GM12878 (cell line): ENCODE data around the gene SHROOM3. TPM values are rescaled to one million over a fixed set of nuclear protein-coding genes. Genes with fewer than 3 reads are reported as not detected.

ENCODE experiments used
- ATAC-seq: fragments of 200-7000 bp; cut with Tn5 transposase; 3 replicates; pipeline ENCODE4 v1.9.1; 2020; ENCODE audit warnings: mild to moderate bottlenecking, moderate library complexity
- BruUV-seq: library from RNA; stranded (reverse); fragments of 400-500 nt; replicated peaks from 2 replicates; lab custom pipeline; 2021; lab: Mats Ljungman, UMichigan
- CTCF ChIA-PET: fragments of 300-600 bp; sonication (Branson Sonifier 250); formaldehyde crosslinking; extraction: SDS; loops from one replicate; lab custom pipeline; 2021; ENCODE audit warnings: inconsistent platforms; lab: Yijun Ruan, JAX
- POLR2A ChIA-PET: fragments of 350-600 bp; formaldehyde crosslinking; extraction: SDS; loops from one replicate; lab custom pipeline; 2021; ENCODE audit warnings: inconsistent platforms; lab: Charles Lee
- RAD21 ChIA-PET: fragments of 300-600 bp; sonication (Branson Sonifier 250); formaldehyde crosslinking; loops from one replicate; lab custom pipeline; 2023; ENCODE audit warnings: antibody characterized with exemption; ENCODE audit not compliant: unreplicated experiment; lab: Charles Lee
- SMC1A ChIA-PET: fragments of 300-600 bp; sonication (Branson Sonifier 250); formaldehyde crosslinking; loops from one replicate; lab custom pipeline; 2023; ENCODE audit not compliant: unreplicated experiment, uncharacterized antibody; lab: Charles Lee
- DNase-seq: peaks from one replicate; pipeline ENCODE4 v3.0.0-alpha.2; 2011; ENCODE audit warnings: low read depth, low spot score
- FAIRE-seq: peaks from 3 replicates; lab custom pipeline; 2011; peaks lifted over from hg19 to GRCh38; lab: Jason Lieb, UNC
- H2AFZ ChIP-seq: 2 replicates; pipeline ENCODE4 v1.6.0; 2011; ENCODE audit warnings: low read depth, low read length, control low read depth; ENCODE audit not compliant: control insufficient read depth
- H3K27ac ChIP-seq: 2 replicates; pipeline ENCODE4 v1.5.1; 2011; ENCODE audit warnings: control low read depth; ENCODE audit not compliant: control insufficient read depth, insufficient read depth
- H3K27me3 ChIP-seq, 2 experiments: replicated peaks in 1 of 2; 2 replicates each; pipeline versions ENCODE4 v1.6.0 to v1.6.1; 2011; ENCODE audit warnings: low read length in 1 of 2; ENCODE audit not compliant: control insufficient read depth in 2 of 2, insufficient read depth in 2 of 2
- H3K36me3 ChIP-seq, 2 experiments: 2 replicates each; pipeline ENCODE4 v1.5.1; 2011; ENCODE audit warnings: low read length in 1 of 2; ENCODE audit not compliant: control insufficient read depth in 2 of 2, insufficient read depth in 2 of 2
- H3K4me1 ChIP-seq: 2 replicates; pipeline ENCODE4 v1.6.1; 2011; ENCODE audit warnings: mild to moderate bottlenecking, low read length, moderate library complexity, mixed read lengths; ENCODE audit not compliant: control insufficient read depth, insufficient read depth
- H3K4me2 ChIP-seq: 2 replicates; pipeline ENCODE4 v1.6.0; 2011; ENCODE audit warnings: control low read depth; ENCODE audit not compliant: control insufficient read depth, insufficient read depth
- H3K4me3 ChIP-seq: fragments of 200-600 bp; sonication (generic); 2 replicates; pipeline ENCODE4 v1.5.1; 2016
- H3K79me2 ChIP-seq: 2 replicates; pipeline ENCODE4 v1.6.0; 2011; ENCODE audit warnings: low read length; ENCODE audit not compliant: control insufficient read depth, insufficient read depth
- H3K9ac ChIP-seq: 2 replicates; pipeline ENCODE4 v1.8.0; 2011; ENCODE audit warnings: low read length, control low read depth, mixed read lengths; ENCODE audit not compliant: control insufficient read depth, insufficient read depth
- H3K9me3 ChIP-seq: replicated peaks from 3 replicates; pipeline ENCODE4 v1.5.1; 2011; ENCODE audit warnings: mild to moderate bottlenecking, low read length; ENCODE audit not compliant: control insufficient read depth, insufficient read depth
- H4K20me1 ChIP-seq: 2 replicates; pipeline ENCODE4 v1.6.0; 2011; ENCODE audit not compliant: control insufficient read depth, insufficient read depth
- BHLHE40 ChIP-seq, 2 experiments: fragments of 450-650 bp in 1 of 2; IDR thresholded peaks; 2 replicates each; pipeline ENCODE4 v1.6.1; 2011 to 2017; ENCODE audit warnings: low read depth in 2 of 2, borderline replicate concordance in 1 of 2, improper control_type of control experiment in 1 of 2, low read length in 1 of 2, mild to moderate bottlenecking in 1 of 2
- GATAD2B ChIP-seq: fragments of 450-650 bp; conservative IDR thresholded peaks from 2 replicates; pipeline ENCODE4 v1.6.1; 2017; ENCODE audit warnings: low read depth, mild to moderate bottlenecking, moderate library complexity
- IRF4 ChIP-seq: IDR thresholded peaks from 2 replicates; pipeline ENCODE4 v1.6.1; 2011; ENCODE audit warnings: low read depth, low read length
- LARP7 ChIP-seq: fragments of 450-650 bp; IDR thresholded peaks from 2 replicates; pipeline ENCODE4 v1.6.1; 2017; ENCODE audit warnings: mild to moderate bottlenecking
- WGBS: methylation state at CpG from one replicate; pipeline ENCODE4 v1.1.6; 2016; ENCODE audit warnings: low lambda C conversion rate; ENCODE audit not compliant: insufficient replicate concordance, insufficient coverage; ENCODE audit errors: missing lambda C conversion rate; 5-methylcytosine and 5-hydroxymethylcytosine counted together
- in situ Hi-C: fragments of 300-500 bp; cut with MboI; formaldehyde crosslinking; loops from 9 replicates; pipeline ENCODE4 v1.14.3; 2018; ENCODE audit warnings: mixed read lengths
- intact Hi-C: fragments of 100-400 bp; cut with micrococcal nuclease; formaldehyde crosslinking; loops from one replicate; pipeline ENCODE4 v1.14.2; 2022; ENCODE audit not compliant: unreplicated experiment
- polyA plus RNA-seq, 11 experiments: library from polyadenylated mRNA; depleted of rRNA in 4 of 11; unstranded in 6 of 11; stranded (reverse) in 5 of 11; fragments of >200 nt; fragmentation: Nextera tagmentation in 4 of 11; fragmentation: Illumina TruSeq in 1 of 11; extraction: Ambion mirVana in 4 of 11; extraction: Trizol in 1 of 11; gene quantifications; 1 replicate in 1 of 11; 2 replicates in 10 of 11; pipeline versions ENCODE4 v1.2.1 to v1.2.3, GENCODE V29; 2011 to 2016; ENCODE audit warnings: inconsistent platforms in 2 of 11, missing spikeins in 2 of 11, low read depth in 1 of 11
- total RNA-seq, 4 experiments: library from RNA; depleted of rRNA in 3 of 4; stranded (reverse); fragments of >200 nt in 3 of 4; fragmentation: Illumina TruSeq in 1 of 4; extraction: Trizol in 1 of 4; gene quantifications; 2 replicates each; pipeline versions ENCODE4 v1.2.1 to v1.2.3, GENCODE V29; 2013 to 2021
- TF ChIP-seq, protein P1 (sequence below), 3 experiments: IDR thresholded peaks in 2 of 3; conservative IDR thresholded peaks in 1 of 3; 2 replicates each; pipeline ENCODE4 v1.5.1; 2011; ENCODE audit warnings: low read depth in 3 of 3, low read length in 3 of 3, mild to moderate bottlenecking in 3 of 3, control low read depth in 2 of 3, moderate library complexity in 2 of 3, inconsistent platforms in 1 of 3, mixed read lengths in 1 of 3; ENCODE audit not compliant: control insufficient read depth in 2 of 3, insufficient read depth in 1 of 3; ENCODE audit errors: extremely low read depth in 1 of 3
- TF ChIP-seq, protein P2 (sequence below): fragments of 450-650 bp; formaldehyde crosslinking; IDR thresholded peaks from 2 replicates; pipeline ENCODE4 v1.5.0; 2022; ENCODE audit warnings: mild to moderate bottlenecking, missing genetic modification characterization
- TF ChIP-seq, protein P3 (sequence below): fragments of 450-650 bp; IDR thresholded peaks from 2 replicates; pipeline ENCODE4 v1.6.1; 2017; ENCODE audit warnings: borderline replicate concordance
- TF ChIP-seq, protein P4 (sequence below): IDR thresholded peaks from 2 replicates; pipeline ENCODE4 v1.6.1; 2011; ENCODE audit warnings: low read depth, mild to moderate bottlenecking, low read length, moderate library complexity, borderline replicate concordance; ENCODE audit errors: extremely low read depth

SHROOM3 gene
- total and polyA plus RNA-seq, 10 of the 15 experiments (the other 5 are each of a cell fraction or from before 2014, with no cell fraction given) = under 0.01 to 0.29 (median 0.08) TPM; not detected in 1

DNA sequence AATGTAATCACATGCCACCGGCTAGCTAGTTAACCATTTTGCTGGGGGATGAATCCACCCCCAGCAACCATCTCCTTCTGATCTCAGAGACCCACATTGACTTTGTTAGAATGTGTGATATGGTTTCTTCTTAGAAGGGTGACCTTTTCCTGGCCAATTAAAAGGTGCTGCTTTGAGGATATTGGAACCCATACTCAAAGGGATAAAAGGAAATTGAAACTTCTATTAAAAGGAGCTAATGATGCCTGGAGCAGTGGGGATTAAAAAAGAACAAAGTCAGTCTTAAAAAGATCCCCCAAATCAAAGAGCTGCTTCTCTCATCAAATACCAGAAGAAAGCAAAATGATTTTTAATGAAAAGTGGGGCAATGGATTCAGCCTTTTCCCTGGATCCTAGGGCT is 214.1 kb downstream of the SHROOM3 start:
- SMC1A ChIA-PET = interaction anchor here (1.2 to 1.7 kb wide), 2 partner anchors 11 to 69 kb away, joined by 3 to 5 read pairs; no protein-coding TSS in a partner anchor
- BruUV-seq = no TSS peak

DNA sequence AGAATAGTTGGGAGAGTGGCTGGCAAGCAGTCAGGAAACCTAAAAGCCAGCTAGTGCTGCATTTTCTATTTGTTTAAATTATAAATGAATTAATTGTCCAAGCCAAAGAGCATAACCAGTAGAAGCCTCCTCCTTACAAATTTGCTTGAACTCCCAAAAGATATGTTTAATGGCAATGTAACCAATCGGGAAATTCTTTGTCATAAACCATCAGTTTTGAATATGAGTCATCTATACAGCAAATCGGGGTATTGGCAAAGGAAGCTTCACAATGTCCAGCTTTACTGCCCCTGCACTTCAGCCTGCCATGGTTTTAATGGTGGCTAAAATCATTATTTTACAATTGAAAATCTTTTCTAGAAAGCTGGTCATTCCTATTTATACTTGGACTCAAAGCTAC is 216.6 kb downstream of the SHROOM3 start:
- H3K27me3 ChIP-seq = no peaks in the 10 kb centered on the region
- H4K20me1 ChIP-seq = no peaks in the 10 kb centered on the region
- H2AFZ ChIP-seq = no peak overlapping the region
- H3K79me2 ChIP-seq = no peaks in the 10 kb centered on the region
- BruUV-seq = no TSS peak
- ATAC-seq = no peak
- RAD21 ChIA-PET = no interaction called here
- in situ Hi-C loops (no loop called here), intact Hi-C loops (no loop called here)
- no peak overlapping the region for H3K4me2 ChIP-seq
- DNase-seq = no peak
- no peak overlapping the region for H3K9ac ChIP-seq
- WGBS = 20% methylated on average over 2 of the region's 2 CpGs
- no peak overlapping the region for H3K27ac ChIP-seq
- no peak overlapping the region for H3K4me3 ChIP-seq
- SMC1A ChIA-PET = interaction anchor here (0.9 to 1.0 kb wide), 2 partner anchors 13 to 73 kb away, joined by 3 read pairs; no protein-coding TSS in a partner anchor
- H3K4me1 ChIP-seq = no peaks in the 10 kb centered on the region
- CTCF ChIA-PET = interaction anchor here (1.0 kb wide), 1 partner anchor 176 kb away, joined by 3 read pairs; no protein-coding TSS in a partner anchor
- H3K36me3 ChIP-seq = no peaks in the 10 kb centered on the region
- POLR2A ChIA-PET = interaction anchor here (0.6 kb wide), 1 partner anchor 526 kb away, joined by 4 read pairs; no protein-coding TSS in a partner anchor
- H3K9me3 ChIP-seq = no peaks in the 10 kb centered on the region
- no peak for FAIRE-seq
- no peak for TF ChIP-seq LARP7
- TF ChIP-seq IRF4 = no peak
- TF ChIP-seq, protein P1, sequence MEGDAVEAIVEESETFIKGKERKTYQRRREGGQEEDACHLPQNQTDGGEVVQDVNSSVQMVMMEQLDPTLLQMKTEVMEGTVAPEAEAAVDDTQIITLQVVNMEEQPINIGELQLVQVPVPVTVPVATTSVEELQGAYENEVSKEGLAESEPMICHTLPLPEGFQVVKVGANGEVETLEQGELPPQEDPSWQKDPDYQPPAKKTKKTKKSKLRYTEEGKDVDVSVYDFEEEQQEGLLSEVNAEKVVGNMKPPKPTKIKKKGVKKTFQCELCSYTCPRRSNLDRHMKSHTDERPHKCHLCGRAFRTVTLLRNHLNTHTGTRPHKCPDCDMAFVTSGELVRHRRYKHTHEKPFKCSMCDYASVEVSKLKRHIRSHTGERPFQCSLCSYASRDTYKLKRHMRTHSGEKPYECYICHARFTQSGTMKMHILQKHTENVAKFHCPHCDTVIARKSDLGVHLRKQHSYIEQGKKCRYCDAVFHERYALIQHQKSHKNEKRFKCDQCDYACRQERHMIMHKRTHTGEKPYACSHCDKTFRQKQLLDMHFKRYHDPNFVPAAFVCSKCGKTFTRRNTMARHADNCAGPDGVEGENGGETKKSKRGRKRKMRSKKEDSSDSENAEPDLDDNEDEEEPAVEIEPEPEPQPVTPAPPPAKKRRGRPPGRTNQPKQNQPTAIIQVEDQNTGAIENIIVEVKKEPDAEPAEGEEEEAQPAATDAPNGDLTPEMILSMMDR (IDR thresholded peaks at IDR 0.05 in 2 of 3, conservative IDR thresholded peaks at IDR 0.05 in 1 of 3; ENCODE audit: control insufficient read depth in 2 of 3, extremely low read depth in 1 of 3, insufficient read depth in 1 of 3, low read depth in 3 of 3, low read length in 3 of 3) = no peak
- TF ChIP-seq, protein P2, sequence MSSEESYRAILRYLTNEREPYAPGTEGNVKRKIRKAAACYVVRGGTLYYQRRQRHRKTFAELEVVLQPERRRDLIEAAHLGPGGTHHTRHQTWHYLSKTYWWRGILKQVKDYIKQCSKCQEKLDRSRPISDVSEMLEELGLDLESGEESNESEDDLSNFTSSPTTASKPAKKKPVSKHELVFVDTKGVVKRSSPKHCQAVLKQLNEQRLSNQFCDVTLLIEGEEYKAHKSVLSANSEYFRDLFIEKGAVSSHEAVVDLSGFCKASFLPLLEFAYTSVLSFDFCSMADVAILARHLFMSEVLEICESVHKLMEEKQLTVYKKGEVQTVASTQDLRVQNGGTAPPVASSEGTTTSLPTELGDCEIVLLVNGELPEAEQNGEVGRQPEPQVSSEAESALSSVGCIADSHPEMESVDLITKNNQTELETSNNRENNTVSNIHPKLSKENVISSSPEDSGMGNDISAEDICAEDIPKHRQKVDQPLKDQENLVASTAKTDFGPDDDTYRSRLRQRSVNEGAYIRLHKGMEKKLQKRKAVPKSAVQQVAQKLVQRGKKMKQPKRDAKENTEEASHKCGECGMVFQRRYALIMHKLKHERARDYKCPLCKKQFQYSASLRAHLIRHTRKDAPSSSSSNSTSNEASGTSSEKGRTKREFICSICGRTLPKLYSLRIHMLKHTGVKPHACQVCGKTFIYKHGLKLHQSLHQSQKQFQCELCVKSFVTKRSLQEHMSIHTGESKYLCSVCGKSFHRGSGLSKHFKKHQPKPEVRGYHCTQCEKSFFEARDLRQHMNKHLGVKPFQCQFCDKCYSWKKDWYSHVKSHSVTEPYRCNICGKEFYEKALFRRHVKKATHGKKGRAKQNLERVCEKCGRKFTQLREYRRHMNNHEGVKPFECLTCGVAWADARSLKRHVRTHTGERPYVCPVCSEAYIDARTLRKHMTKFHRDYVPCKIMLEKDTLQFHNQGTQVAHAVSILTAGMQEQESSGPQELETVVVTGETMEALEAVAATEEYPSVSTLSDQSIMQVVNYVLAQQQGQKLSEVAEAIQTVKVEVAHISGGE (CRISPR knock-in tag) = no peak
- no peak for TF ChIP-seq GATAD2B
- TF ChIP-seq, protein P3, sequence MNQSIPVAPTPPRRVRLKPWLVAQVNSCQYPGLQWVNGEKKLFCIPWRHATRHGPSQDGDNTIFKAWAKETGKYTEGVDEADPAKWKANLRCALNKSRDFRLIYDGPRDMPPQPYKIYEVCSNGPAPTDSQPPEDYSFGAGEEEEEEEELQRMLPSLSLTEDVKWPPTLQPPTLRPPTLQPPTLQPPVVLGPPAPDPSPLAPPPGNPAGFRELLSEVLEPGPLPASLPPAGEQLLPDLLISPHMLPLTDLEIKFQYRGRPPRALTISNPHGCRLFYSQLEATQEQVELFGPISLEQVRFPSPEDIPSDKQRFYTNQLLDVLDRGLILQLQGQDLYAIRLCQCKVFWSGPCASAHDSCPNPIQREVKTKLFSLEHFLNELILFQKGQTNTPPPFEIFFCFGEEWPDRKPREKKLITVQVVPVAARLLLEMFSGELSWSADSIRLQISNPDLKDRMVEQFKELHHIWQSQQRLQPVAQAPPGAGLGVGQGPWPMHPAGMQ = no peak
- no peak for TF ChIP-seq BHLHE40 (IDR thresholded peaks at IDR 0.05; ENCODE audit: borderline replicate concordance in 1 of 2, low read depth in 2 of 2, low read length in 1 of 2)

More for the DNA sequence above, 214.1 kb downstream of the SHROOM3 start:
- no peak overlapping the region for H3K27ac ChIP-seq
- no peaks in the 10 kb centered on the region for H3K79me2 ChIP-seq
- ChIA-PET POLR2A (interaction anchor here (0.6 kb wide), 1 partner anchor 1135 kb away, joined by 3 read pairs; no protein-coding TSS in a partner anchor), RAD21 (no interaction called here), CTCF (interaction anchor here (1.4 kb wide), 1 partner anchor 9 kb away, joined by 3 read pairs; no protein-coding TSS in a partner anchor)
- no peak overlapping the region for H3K4me2 ChIP-seq
- H3K9me3 ChIP-seq = no peaks in the 10 kb centered on the region
- H3K36me3 ChIP-seq = no peaks in the 10 kb centered on the region
- in situ Hi-C loops (no loop called here), intact Hi-C loops (no loop called here)
- ATAC-seq (no peak), FAIRE-seq (no peak), DNase-seq (no peak)
- H3K4me3 ChIP-seq = no peak overlapping the region
- H3K9ac ChIP-seq = no peak overlapping the region
- no peaks in the 10 kb centered on the region; a peak in 1 of 4 replicates for H3K27me3 ChIP-seq
- no peaks in the 10 kb centered on the region for H4K20me1 ChIP-seq
- TF ChIP-seq, protein P4, sequence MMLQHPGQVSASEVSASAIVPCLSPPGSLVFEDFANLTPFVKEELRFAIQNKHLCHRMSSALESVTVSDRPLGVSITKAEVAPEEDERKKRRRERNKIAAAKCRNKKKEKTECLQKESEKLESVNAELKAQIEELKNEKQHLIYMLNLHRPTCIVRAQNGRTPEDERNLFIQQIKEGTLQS = no peak
- no peak overlapping the region for H2AFZ ChIP-seq
- no peaks in the 10 kb centered on the region for H3K4me1 ChIP-seq
- 100% methylated on average over 1 of the region's 1 CpG for WGBS
